ENCODE measurements around the gene GNG8. TPM values are rescaled to one million over a fixed set of nuclear protein-coding genes. Genes with fewer than 3 reads are reported as not detected.

Gene GNG8
- total and polyA plus RNA-seq, 5 donors from 2014 or later: 6.8 to 15.7 (median 8.6) TPM; not detected in 2

GRCh38 chr19:46614114-46614722 is 21.8 kb downstream of the GNG8 start:
- Histone ChIP-seq H3K27ac (ENCODE audit: insufficient read depth, low read length, poor library complexity, severe bottlenecking) (peak overlapping the region; percentile 37), H3K4me1 (ENCODE audit: control insufficient read depth, insufficient read depth, low read length, poor library complexity, severe bottlenecking) (peaks cover 73% of the 10 kb centered on the region), H3K27me3 (ENCODE audit: control insufficient read depth, insufficient read depth, low read length) (no peaks in the 10 kb centered on the region), H3K9me3 (ENCODE audit: control insufficient read depth in 2 of 2, low read length in 2 of 2) (no peaks in the 10 kb centered on the region), H3K36me3 (ENCODE audit: control insufficient read depth, insufficient read depth, low read length) (peaks cover 9% of the 10 kb centered on the region), H3K4me3 (ENCODE audit: low read depth, low read length) (no peak overlapping the region)
- peak; percentile 69 to 85 (median 75) for DNase-seq
- H3K27ac Mint-ChIP-seq: peak overlapping the region; percentile 88 to 92 (median 92)
- no peaks in the 10 kb centered on the region for H3K27me3 Mint-ChIP-seq
- peaks cover 11% of the 10 kb centered on the region for H3K36me3 Mint-ChIP-seq
- peak overlapping the region; percentile 49 to 68 (median 66) for H3K4me3 Mint-ChIP-seq
- peak; percentile 48 to 69 for ATAC-seq (ENCODE audit: low read depth in 2 of 2)
- H3K9me3 Mint-ChIP-seq: peaks cover 0 to 2% (median 0%) of the 10 kb centered on the region in 7 donors
- peaks cover 30 to 85% (median 47%) of the 10 kb centered on the region in 4 donors for H3K4me1 Mint-ChIP-seq

- Histone ChIP-seq H3K36me3 (ENCODE audit: control insufficient read depth, insufficient read depth, low read length) (peaks cover 16% of the 10 kb centered on the region), H3K27me3 (ENCODE audit: control insufficient read depth, insufficient read depth, low read length) (no peaks in the 10 kb centered on the region), H3K4me3 (ENCODE audit: low read depth, low read length) (no peak overlapping the region), H3K9me3 (ENCODE audit: control insufficient read depth in 2 of 2, low read length in 2 of 2) (no peaks in the 10 kb centered on the region), H3K4me1 (ENCODE audit: control insufficient read depth, insufficient read depth, low read length, poor library complexity, severe bottlenecking) (peaks cover 66% of the 10 kb centered on the region), H3K27ac (ENCODE audit: insufficient read depth, low read length, poor library complexity, severe bottlenecking) (peak overlapping the region; percentile 37)
- H3K36me3 Mint-ChIP-seq: peaks cover 16% of the 10 kb centered on the region
- DNase-seq (no peak), ATAC-seq (ENCODE audit: low read depth in 2 of 2) (no peak)
- no peaks in the 10 kb centered on the region for H3K27me3 Mint-ChIP-seq
- H3K4me1 Mint-ChIP-seq: peaks cover 30 to 82% (median 43%) of the 10 kb centered on the region in 4 donors
- H3K4me3 Mint-ChIP-seq: peak overlapping the region in 3 of 4 donors; percentile 35 to 68 (median 49)
- H3K27ac Mint-ChIP-seq: peak overlapping the region; percentile 88 to 92 (median 92)
- H3K9me3 Mint-ChIP-seq: no peaks in the 10 kb centered on the region
Measured at GRCh38 chr19:46613525-46613924, 22.5 kb downstream of the GNG8 start.

- DNase-seq: peak in 1 of 3 donors; percentile 33
Measured at GRCh38 chr19:46611776-46612175, 24.2 kb downstream of the GNG8 start.

GRCh38 chr19:46610851-46611770 is 24.9 kb downstream of the GNG8 start:
- peaks cover 43% of the 10 kb centered on the region for H3K4me1 ChIP-seq (ENCODE audit: control insufficient read depth, insufficient read depth, low read length, poor library complexity, severe bottlenecking)
- peak overlapping the region; percentile 82 for H3K27ac ChIP-seq (ENCODE audit: insufficient read depth, low read length, poor library complexity, severe bottlenecking)
- ATAC-seq (ENCODE audit: low read depth in 2 of 2) (no peak), DNase-seq (peak in 1 of 3 donors; percentile 55)
- H3K9me3 ChIP-seq (ENCODE audit: control insufficient read depth in 2 of 2, low read length in 2 of 2): no peaks in the 10 kb centered on the region
- Mint-ChIP-seq H3K36me3 (peaks cover 30% of the 10 kb centered on the region), H3K27ac (peak overlapping the region; percentile 95 to 97 (median 96)), H3K4me3 (peak overlapping the region; percentile 48 to 85 (median 69)), H3K9me3 (no peaks in the 10 kb centered on the region), H3K4me1 (peaks cover 29 to 73% (median 39%) of the 10 kb centered on the region in 4 donors), H3K27me3 (no peaks in the 10 kb centered on the region)
- peak overlapping the region; percentile 21 for H3K4me3 ChIP-seq (ENCODE audit: low read depth, low read length)
- peaks cover 40% of the 10 kb centered on the region for H3K36me3 ChIP-seq (ENCODE audit: control insufficient read depth, insufficient read depth, low read length)
- H3K27me3 ChIP-seq (ENCODE audit: control insufficient read depth, insufficient read depth, low read length): no peaks in the 10 kb centered on the region

More at GRCh38 chr19:46611776-46612175, 24.2 kb downstream of the GNG8 start:
- ATAC-seq (ENCODE audit: low read depth in 2 of 2): no peak
- H3K27me3 Mint-ChIP-seq: no peaks in the 10 kb centered on the region
- Histone ChIP-seq H3K27me3 (ENCODE audit: control insufficient read depth, insufficient read depth, low read length) (no peaks in the 10 kb centered on the region), H3K36me3 (ENCODE audit: control insufficient read depth, insufficient read depth, low read length) (peaks cover 34% of the 10 kb centered on the region), H3K27ac (ENCODE audit: insufficient read depth, low read length, poor library complexity, severe bottlenecking) (peak overlapping the region; percentile 82), H3K4me1 (ENCODE audit: control insufficient read depth, insufficient read depth, low read length, poor library complexity, severe bottlenecking) (peaks cover 49% of the 10 kb centered on the region), H3K4me3 (ENCODE audit: low read depth, low read length) (peak overlapping the region; percentile 21), H3K9me3 (ENCODE audit: control insufficient read depth in 2 of 2, low read length in 2 of 2) (no peaks in the 10 kb centered on the region)
- peak overlapping the region; percentile 95 to 97 (median 96) for H3K27ac Mint-ChIP-seq
- no peaks in the 10 kb centered on the region for H3K9me3 Mint-ChIP-seq
- peaks cover 28 to 73% (median 39%) of the 10 kb centered on the region in 4 donors for H3K4me1 Mint-ChIP-seq
- peak overlapping the region; percentile 64 to 86 (median 80) for H3K4me3 Mint-ChIP-seq
- H3K36me3 Mint-ChIP-seq: peaks cover 25% of the 10 kb centered on the region

- peaks cover 40% of the 10 kb centered on the region for H3K4me1 ChIP-seq (ENCODE audit: control insufficient read depth, insufficient read depth, low read length, poor library complexity, severe bottlenecking)
- no peaks in the 10 kb centered on the region for H3K9me3 Mint-ChIP-seq
- peak overlapping the region; percentile 82 for H3K27ac ChIP-seq (ENCODE audit: insufficient read depth, low read length, poor library complexity, severe bottlenecking)
- peaks cover 48% of the 10 kb centered on the region for H3K36me3 ChIP-seq (ENCODE audit: control insufficient read depth, insufficient read depth, low read length)
- no peak for ATAC-seq (ENCODE audit: low read depth in 2 of 2)
- no peak overlapping the region for H3K4me3 ChIP-seq (ENCODE audit: low read depth, low read length)
- no peaks in the 10 kb centered on the region for H3K9me3 ChIP-seq (ENCODE audit: control insufficient read depth in 2 of 2, low read length in 2 of 2)
- DNase-seq: no peak
- H3K27me3 ChIP-seq (ENCODE audit: control insufficient read depth, insufficient read depth, low read length): no peaks in the 10 kb centered on the region
- H3K27ac Mint-ChIP-seq: peak overlapping the region in 2 of 3 donors; percentile 95 to 97
- H3K4me3 Mint-ChIP-seq: peak overlapping the region; percentile 48 to 85 (median 69)
- peaks cover 34% of the 10 kb centered on the region for H3K36me3 Mint-ChIP-seq
- H3K27me3 Mint-ChIP-seq: no peaks in the 10 kb centered on the region
- peaks cover 29 to 73% (median 38%) of the 10 kb centered on the region in 4 donors for H3K4me1 Mint-ChIP-seq
Measured at GRCh38 chr19:46610413-46610775, 25.6 kb downstream of the GNG8 start.

GRCh38 chr19:46609511-46610412 is 26.2 kb downstream of the GNG8 start:
- peaks cover 29 to 75% (median 38%) of the 10 kb centered on the region in 4 donors for H3K4me1 Mint-ChIP-seq
- H3K9me3 ChIP-seq (ENCODE audit: control insufficient read depth in 2 of 2, low read length in 2 of 2): no peaks in the 10 kb centered on the region

More at GRCh38 chr19:46609511-46610412, 26.2 kb downstream of the GNG8 start:
- Histone ChIP-seq H3K4me3 (ENCODE audit: low read depth, low read length) (no peak overlapping the region), H3K36me3 (ENCODE audit: control insufficient read depth, insufficient read depth, low read length) (peaks cover 50% of the 10 kb centered on the region), H3K27ac (ENCODE audit: insufficient read depth, low read length, poor library complexity, severe bottlenecking) (no peak overlapping the region), H3K4me1 (ENCODE audit: control insufficient read depth, insufficient read depth, low read length, poor library complexity, severe bottlenecking) (peaks cover 45% of the 10 kb centered on the region), H3K27me3 (ENCODE audit: control insufficient read depth, insufficient read depth, low read length) (no peaks in the 10 kb centered on the region)
- no peak for DNase-seq
- no peaks in the 10 kb centered on the region for H3K9me3 Mint-ChIP-seq
- H3K4me3 Mint-ChIP-seq: peak overlapping the region in 2 of 4 donors; percentile 46 to 79
- no peak for ATAC-seq (ENCODE audit: low read depth in 2 of 2)
- H3K27ac Mint-ChIP-seq: peak overlapping the region in 1 of 3 donors; percentile 50
- no peaks in the 10 kb centered on the region for H3K27me3 Mint-ChIP-seq
- peaks cover 34% of the 10 kb centered on the region for H3K36me3 Mint-ChIP-seq

Measured in CD4-positive, CD25-positive, alpha-beta regulatory T cell (primary cell).